Measurements from ENCODE around the gene VPS37D.
"Not testable (repeated sequence)": the region's sequence is repeated elsewhere in the genome, so short reads cannot be mapped to it uniquely, and the experiment has no call there.

The VPS37D gene

DNA sequence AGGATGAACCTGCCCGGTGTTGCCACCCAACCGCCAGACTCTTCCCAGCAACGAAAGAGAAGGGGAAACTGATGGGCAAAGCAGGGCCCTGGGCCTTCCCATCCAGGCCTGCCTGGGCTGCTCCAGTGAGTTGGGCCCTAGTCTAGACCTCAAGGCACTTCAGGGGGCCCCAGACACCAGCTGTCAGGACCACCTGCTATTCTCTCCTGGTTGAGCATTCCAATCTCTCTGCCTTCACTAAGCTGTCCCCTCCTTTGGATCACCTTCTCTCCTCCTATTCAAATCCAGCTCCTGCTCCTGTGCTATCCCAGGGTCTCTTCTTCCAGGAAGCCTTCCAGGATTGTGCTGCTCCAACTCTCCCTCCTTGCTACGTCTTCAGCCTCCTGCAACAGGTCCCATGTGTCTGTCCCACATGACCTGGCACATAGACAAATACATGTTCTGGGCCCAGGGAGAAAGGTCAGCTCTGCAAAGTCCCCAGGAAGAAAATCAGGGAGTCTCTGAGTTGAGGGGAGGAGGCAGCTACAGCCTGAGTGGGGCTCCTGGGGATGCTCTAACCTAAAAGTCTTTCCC lies 48.8 kb downstream of the VPS37D start:
- no peak overlapping the region for H3K4me3 ChIP-seq (replicated peaks; ENCODE audit: low read depth, low read length)

DNA sequence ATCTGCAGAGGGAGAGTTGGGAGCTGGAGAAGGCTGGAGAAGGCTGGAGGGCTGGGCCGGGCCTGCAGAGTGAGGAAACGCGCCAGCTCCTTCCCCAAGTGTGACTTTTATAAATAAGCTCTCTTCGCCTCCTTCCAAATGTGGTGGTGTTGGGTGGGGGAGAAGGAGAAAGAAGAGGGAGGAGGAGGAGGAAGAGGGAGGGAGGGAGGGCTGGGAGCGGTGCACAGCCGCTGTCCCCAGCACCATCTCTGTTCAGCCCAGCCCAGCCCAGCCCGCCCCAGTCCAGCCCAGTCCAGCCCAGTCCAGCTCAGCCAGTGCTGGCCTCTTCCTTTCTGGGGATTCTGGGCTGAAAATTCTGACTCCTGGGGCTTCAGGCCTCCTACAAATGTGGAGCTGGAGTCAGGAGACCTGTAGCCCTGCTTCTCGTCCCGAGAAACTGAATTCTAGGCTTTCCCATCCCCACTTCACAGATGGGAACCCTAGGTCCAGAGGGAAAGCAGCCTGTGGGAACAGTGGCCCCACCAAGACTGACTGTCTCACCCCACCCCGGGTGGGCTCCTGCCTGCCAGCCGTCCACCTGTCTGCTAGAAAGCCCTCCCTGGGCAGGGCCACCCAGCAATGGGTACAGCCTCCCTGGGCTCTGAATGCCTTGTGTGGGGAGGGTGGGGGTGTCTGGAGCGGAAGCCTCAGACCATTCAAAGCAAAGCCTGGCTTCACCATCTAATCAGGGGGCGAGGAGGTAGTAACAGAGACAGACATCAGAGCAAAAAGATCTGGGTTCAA lies 49.6 kb downstream of the VPS37D start:
- TF ChIP-seq, protein P1, sequence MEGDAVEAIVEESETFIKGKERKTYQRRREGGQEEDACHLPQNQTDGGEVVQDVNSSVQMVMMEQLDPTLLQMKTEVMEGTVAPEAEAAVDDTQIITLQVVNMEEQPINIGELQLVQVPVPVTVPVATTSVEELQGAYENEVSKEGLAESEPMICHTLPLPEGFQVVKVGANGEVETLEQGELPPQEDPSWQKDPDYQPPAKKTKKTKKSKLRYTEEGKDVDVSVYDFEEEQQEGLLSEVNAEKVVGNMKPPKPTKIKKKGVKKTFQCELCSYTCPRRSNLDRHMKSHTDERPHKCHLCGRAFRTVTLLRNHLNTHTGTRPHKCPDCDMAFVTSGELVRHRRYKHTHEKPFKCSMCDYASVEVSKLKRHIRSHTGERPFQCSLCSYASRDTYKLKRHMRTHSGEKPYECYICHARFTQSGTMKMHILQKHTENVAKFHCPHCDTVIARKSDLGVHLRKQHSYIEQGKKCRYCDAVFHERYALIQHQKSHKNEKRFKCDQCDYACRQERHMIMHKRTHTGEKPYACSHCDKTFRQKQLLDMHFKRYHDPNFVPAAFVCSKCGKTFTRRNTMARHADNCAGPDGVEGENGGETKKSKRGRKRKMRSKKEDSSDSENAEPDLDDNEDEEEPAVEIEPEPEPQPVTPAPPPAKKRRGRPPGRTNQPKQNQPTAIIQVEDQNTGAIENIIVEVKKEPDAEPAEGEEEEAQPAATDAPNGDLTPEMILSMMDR (IDR thresholded peaks at IDR 0.05; ENCODE audit: low read depth, low read length, missing control alignments) = no peak
- H3K4me3 ChIP-seq (replicated peaks; ENCODE audit: low read depth, low read length) = peak overlapping the region; percentile 61
- DNase-seq (ENCODE audit: extremely low read depth, low read depth) = no peak

More for the DNA sequence above, 48.8 kb downstream of the VPS37D start:
- no peak for DNase-seq (ENCODE audit: extremely low read depth, low read depth)
- TF ChIP-seq, protein P1 (IDR thresholded peaks at IDR 0.05; ENCODE audit: low read depth, low read length, missing control alignments) = no peak

DNA sequence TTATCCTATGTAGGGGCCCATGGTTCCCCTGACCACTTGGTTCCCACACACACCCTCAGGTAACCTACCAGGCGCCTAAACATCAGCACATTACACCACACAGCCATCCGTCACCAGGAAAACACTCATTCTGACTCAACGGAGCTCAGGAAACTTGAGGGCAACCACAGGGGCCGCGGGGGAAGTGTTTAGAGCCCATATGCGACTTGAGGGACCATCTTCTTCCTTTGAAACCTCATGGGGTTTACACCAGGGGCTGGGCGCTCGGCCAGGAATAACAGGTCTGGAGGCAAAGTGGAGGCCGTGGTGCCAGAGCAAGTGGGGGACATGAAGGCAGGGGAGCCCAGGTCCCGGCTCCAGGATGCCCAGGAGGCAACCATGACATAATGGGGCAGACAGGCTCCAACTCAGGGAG lies 50.4 kb downstream of the VPS37D start:
- TF ChIP-seq, protein P1 (IDR thresholded peaks at IDR 0.05; ENCODE audit: low read depth, low read length, missing control alignments) = no peak
- DNase-seq (ENCODE audit: extremely low read depth, low read depth) = peak; percentile 53
- peak overlapping the region; percentile 61 for H3K4me3 ChIP-seq (replicated peaks; ENCODE audit: low read depth, low read length)

DNA sequence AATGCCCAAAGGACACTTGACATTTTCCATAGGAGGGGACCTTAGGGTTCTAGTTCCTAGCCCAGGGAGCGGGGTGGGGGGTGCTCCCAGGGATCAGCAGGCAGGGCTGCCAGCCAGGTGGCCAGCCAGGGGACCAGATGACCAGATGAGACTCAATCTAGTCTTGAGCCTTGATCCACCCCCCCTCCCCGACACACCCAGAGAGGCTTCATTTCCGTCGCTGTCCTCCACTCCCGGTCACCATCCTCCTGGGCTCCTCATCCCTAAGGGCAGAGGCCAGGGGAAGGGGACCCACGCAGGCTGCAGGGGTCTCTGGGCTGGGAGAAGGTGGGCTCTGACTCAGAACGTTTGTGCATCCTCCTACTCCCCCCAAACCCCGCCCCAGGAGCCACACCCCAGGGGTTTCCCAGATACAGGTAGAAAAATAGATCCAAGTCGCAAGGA lies 50.8 kb downstream of the VPS37D start:
- peak overlapping the region; percentile 61 for H3K4me3 ChIP-seq (replicated peaks; ENCODE audit: low read depth, low read length)
- TF ChIP-seq, protein P1 (IDR thresholded peaks at IDR 0.05; ENCODE audit: low read depth, low read length, missing control alignments) = no peak
- DNase-seq (ENCODE audit: extremely low read depth, low read depth) = no peak

DNA sequence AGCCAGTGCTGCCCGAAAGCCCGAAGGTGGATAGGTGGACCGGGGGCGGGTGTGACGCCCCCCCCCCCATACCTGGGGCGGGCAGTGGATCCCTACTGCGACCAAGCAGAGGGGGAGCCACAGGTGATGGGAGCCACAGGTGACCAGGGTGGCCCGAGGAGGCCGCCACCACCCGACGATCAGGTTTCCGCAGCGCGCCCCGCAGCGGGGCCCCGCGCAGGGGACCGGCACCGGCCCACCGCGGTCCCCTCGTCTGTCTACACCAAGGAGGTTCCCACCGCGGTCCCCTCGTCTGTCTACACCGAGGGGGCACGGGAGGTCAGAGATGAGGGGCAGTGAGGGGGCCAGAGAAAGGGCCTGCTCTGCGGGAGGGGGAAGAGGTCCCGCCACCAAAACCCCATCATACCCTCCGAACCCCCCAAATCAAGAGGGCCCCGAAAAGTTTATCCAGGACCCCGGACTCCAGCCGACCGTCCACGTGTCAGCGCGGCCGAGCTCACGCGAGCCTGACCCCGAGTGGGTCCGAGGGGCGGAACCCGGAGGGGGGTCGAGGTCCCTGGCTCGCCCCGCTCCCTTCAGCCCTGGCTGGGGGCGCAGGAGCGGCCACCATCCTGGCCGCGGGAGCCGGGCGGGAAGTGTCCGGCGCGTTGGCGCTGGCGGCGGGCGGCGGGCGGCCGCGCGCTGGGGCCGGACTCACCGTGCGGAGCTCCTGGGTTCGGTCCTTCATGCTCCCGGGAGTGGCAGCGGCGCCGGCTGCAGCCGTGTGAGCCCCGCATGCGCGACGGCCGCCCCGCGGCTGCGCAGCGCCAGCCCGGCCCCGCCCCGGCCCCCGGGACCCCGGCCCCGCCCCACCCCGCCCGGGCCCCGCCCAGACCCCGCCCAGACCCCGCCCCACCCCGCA lies 51.5 kb downstream of the VPS37D start, which contains the start of gene STX1A:
Gene STX1A, minus strand, starts transcription at position 765 of the 901 bp plus-strand sequence. Its CDS starts 38 bp downstream, at position 727.
- no peak for DNase-seq (ENCODE audit: extremely low read depth, low read depth)
- TF ChIP-seq, protein P1 (IDR thresholded peaks at IDR 0.05; ENCODE audit: low read depth, low read length, missing control alignments) = no peak
- H3K4me3 ChIP-seq (replicated peaks; ENCODE audit: low read depth, low read length) = peak within 1 kb of the TSS; percentile 61

GRCh38 chr7:73719806-73720169 lies 52.2 kb downstream of the VPS37D start:
- DNase-seq (ENCODE audit: extremely low read depth, low read depth) = no peak
- TF ChIP-seq, protein P1 (IDR thresholded peaks at IDR 0.05; ENCODE audit: low read depth, low read length, missing control alignments) = no peak
- peak overlapping the region; percentile 20; the same call in 1 of the 2 replicates for H3K4me3 ChIP-seq (replicated peaks; ENCODE audit: low read depth, low read length)

GRCh38 chr7:73720443-73720842 lies 52.8 kb downstream of the VPS37D start:
- DNase-seq (ENCODE audit: extremely low read depth, low read depth); H3K4me3 ChIP-seq (replicated peaks; ENCODE audit: low read depth, low read length): not testable (repeated sequence)
